Uterus (tissue), 4 donors: ENCODE data around the gene ACTN1. TPM values are rescaled to one million over a fixed set of nuclear protein-coding genes. Genes with fewer than 3 reads are reported as not detected.

Experiments used
- DNase-seq, 2 donors: peaks; one replicate each; pipeline ENCODE4 v3.0.0-alpha.2; 2019 to 2020
- H3K27ac ChIP-seq, 2 donors: fragments of 200-600 bp; sonication (generic); 1 replicate in 1 of 2; 2 replicates in 1 of 2; pipeline ENCODE4 v1.5.1; 2016 to 2018
- H3K27me3 ChIP-seq, 2 donors: fragments of 200-600 bp; sonication (generic); one replicate each; pipeline ENCODE4 v1.5.1; 2018 to 2019; ENCODE audit warnings: control low read depth in 1 of 2
- H3K36me3 ChIP-seq, 2 donors: fragments of 200-600 bp; sonication (generic); one replicate each; pipeline ENCODE4 v1.5.1; 2019; ENCODE audit warnings: control low read depth in 1 of 2
- H3K4me1 ChIP-seq, 2 donors: fragments of 200-600 bp; sonication (generic); one replicate each; pipeline ENCODE4 v1.5.1; 2018 to 2019; ENCODE audit warnings: control low read depth in 1 of 2
- H3K4me3 ChIP-seq, 2 donors: fragments of 200-600 bp; sonication (generic); 1 replicate in 1 of 2; 2 replicates in 1 of 2; pipeline ENCODE4 v1.5.1; 2018 to 2019; ENCODE audit warnings: mild to moderate bottlenecking in 1 of 2
- H3K9me3 ChIP-seq, 2 donors: fragments of 200-600 bp; sonication (generic); one replicate each; pipeline ENCODE4 v1.5.1; 2019; ENCODE audit warnings: control low read depth in 1 of 2
- CTCF ChIP-seq, 4 experiments: fragments of 200-600 bp in 2 of 4; fragments of 450-650 bp in 2 of 4; sonication (generic) in 2 of 4; IDR thresholded peaks; one replicate each; pipeline ENCODE4 v1.5.1; 2016 to 2019; ENCODE audit warnings: antibody characterized with exemption in 4 of 4, mild to moderate bottlenecking in 2 of 4, moderate library complexity in 1 of 4
- POLR2A ChIP-seq, 2 donors: fragments of 450-650 bp; IDR thresholded peaks; one replicate each; pipeline ENCODE4 v1.6.1; 2016; ENCODE audit warnings: antibody characterized with exemption in 2 of 2, mild to moderate bottlenecking in 1 of 2, moderate library complexity in 1 of 2
- intact Hi-C: fragments of 100-400 bp; cut with DNase I; formaldehyde crosslinking; loops from one replicate; pipeline ENCODE4 v1.15.1; 2023; ENCODE audit warnings: low total_unique reads
- total RNA-seq, 4 donors: library from RNA; depleted of rRNA in 3 of 4; stranded (reverse); fragments of >200 nt in 3 of 4; gene quantifications; one replicate each; pipeline versions ENCODE4 v1.1.0 to v1.2.4, GENCODE V29; 2014 to 2023
- donor health status: DM: yes; HTN: yes; CAD: no.

ACTN1 gene
- total RNA-seq, 4 donors from 2014 or later, result 147 to 538 (median 343) TPM

- Histone ChIP-seq H3K27ac (peak overlapping the region in 1 of 2 donors; percentile 87), H3K36me3 (no peaks in the 10 kb centered on the region), H3K9me3 (peaks cover 0 to 8% of the 10 kb centered on the region in 2 donors), H3K4me1 (peaks cover 0 to 5% of the 10 kb centered on the region in 2 donors), H3K27me3 (no peaks in the 10 kb centered on the region), H3K4me3 (no peak overlapping the region)
- TF ChIP-seq POLR2A (IDR thresholded peaks at IDR 0.05) (no peak), CTCF (IDR thresholded peaks at IDR 0.05) (no peak)
- no peak for DNase-seq
- intact Hi-C loops, result no loop called here
Observed at GRCh38 chr14:68840454-68840853, 138.6 kb downstream of the ACTN1 start.

GRCh38 chr14:68836082-68836481 is 143.0 kb downstream of the ACTN1 start:
- no peak for DNase-seq
- Histone ChIP-seq H3K9me3 (peaks cover 0 to 8% of the 10 kb centered on the region in 2 donors), H3K27ac (no peak overlapping the region), H3K4me1 (no peaks in the 10 kb centered on the region), H3K4me3 (no peak overlapping the region), H3K36me3 (no peaks in the 10 kb centered on the region), H3K27me3 (no peaks in the 10 kb centered on the region)
- TF ChIP-seq CTCF (IDR thresholded peaks at IDR 0.05), result no peak
- TF ChIP-seq POLR2A (IDR thresholded peaks at IDR 0.05), result no peak
- intact Hi-C loops, result no loop called here

- Histone ChIP-seq H3K27ac (no peak overlapping the region), H3K4me3 (no peak overlapping the region), H3K27me3 (no peaks in the 10 kb centered on the region), H3K4me1 (no peaks in the 10 kb centered on the region), H3K9me3 (peaks cover 0 to 8% of the 10 kb centered on the region in 2 donors), H3K36me3 (no peaks in the 10 kb centered on the region)
- no peak for DNase-seq
- intact Hi-C loops, result no loop called here
- TF ChIP-seq CTCF (IDR thresholded peaks at IDR 0.05), result no peak
- no peak for TF ChIP-seq POLR2A (IDR thresholded peaks at IDR 0.05)
Observed at GRCh38 chr14:68834816-68835215, 144.3 kb downstream of the ACTN1 start.

GRCh38 chr14:68828698-68829097 is 150.4 kb downstream of the ACTN1 start:
- H3K27ac ChIP-seq, result no peak overlapping the region
- H3K36me3 ChIP-seq, result no peaks in the 10 kb centered on the region
- H3K9me3 ChIP-seq, result no peaks in the 10 kb centered on the region
- no peak for TF ChIP-seq CTCF (IDR thresholded peaks at IDR 0.05)
- TF ChIP-seq POLR2A (IDR thresholded peaks at IDR 0.05), result no peak
- intact Hi-C loops, result no loop called here
- no peaks in the 10 kb centered on the region for H3K4me1 ChIP-seq
- H3K27me3 ChIP-seq, result no peaks in the 10 kb centered on the region
- no peak overlapping the region for H3K4me3 ChIP-seq
- DNase-seq, result no peak

- no peak for TF ChIP-seq POLR2A (IDR thresholded peaks at IDR 0.05)
- TF ChIP-seq CTCF (IDR thresholded peaks at IDR 0.05), result no peak
- no peaks in the 10 kb centered on the region for H3K9me3 ChIP-seq
- H3K4me3 ChIP-seq, result no peak overlapping the region
- intact Hi-C loops, result no loop called here
- H3K27ac ChIP-seq, result no peak overlapping the region
- no peak for DNase-seq
- H3K4me1 ChIP-seq, result no peaks in the 10 kb centered on the region
- no peaks in the 10 kb centered on the region for H3K36me3 ChIP-seq
- no peaks in the 10 kb centered on the region for H3K27me3 ChIP-seq
Observed at GRCh38 chr14:68825729-68826128, 153.4 kb downstream of the ACTN1 start.
